ENCODE results near the gene PPP1R1C. TPM values are rescaled to one million over a fixed set of nuclear protein-coding genes. Genes with fewer than 3 reads are reported as not detected.

The PPP1R1C gene
- polyA plus RNA-seq, 1 donor from 2014 or later = not detected

GRCh38 chr2:182073613-182074012, 88.0 kb downstream of the PPP1R1C start:
- no peak overlapping the region for H3K4me2 ChIP-seq (ENCODE audit: low read length)
- no peaks in the 10 kb centered on the region for H3F3A ChIP-seq (ENCODE audit: insufficient read depth, low read length, poor library complexity, severe bottlenecking)
- no peaks in the 10 kb centered on the region for H4K20me1 ChIP-seq (ENCODE audit: insufficient read depth)
- H2AFZ ChIP-seq (ENCODE audit: low read depth, low read length) = no peak overlapping the region
- TF ChIP-seq EP300 (conservative IDR thresholded peaks at IDR 0.05; ENCODE audit: poor library complexity, severe bottlenecking) = no peak
- no peak for TF ChIP-seq EZH2 (IDR thresholded peaks at IDR 0.05; ENCODE audit: borderline replicate concordance, insufficient read depth, low read length, poor library complexity, severe bottlenecking)
- no peak for TF ChIP-seq TAF1 (IDR thresholded peaks at IDR 0.05; ENCODE audit: low read depth)
- TF ChIP-seq, protein P1, sequence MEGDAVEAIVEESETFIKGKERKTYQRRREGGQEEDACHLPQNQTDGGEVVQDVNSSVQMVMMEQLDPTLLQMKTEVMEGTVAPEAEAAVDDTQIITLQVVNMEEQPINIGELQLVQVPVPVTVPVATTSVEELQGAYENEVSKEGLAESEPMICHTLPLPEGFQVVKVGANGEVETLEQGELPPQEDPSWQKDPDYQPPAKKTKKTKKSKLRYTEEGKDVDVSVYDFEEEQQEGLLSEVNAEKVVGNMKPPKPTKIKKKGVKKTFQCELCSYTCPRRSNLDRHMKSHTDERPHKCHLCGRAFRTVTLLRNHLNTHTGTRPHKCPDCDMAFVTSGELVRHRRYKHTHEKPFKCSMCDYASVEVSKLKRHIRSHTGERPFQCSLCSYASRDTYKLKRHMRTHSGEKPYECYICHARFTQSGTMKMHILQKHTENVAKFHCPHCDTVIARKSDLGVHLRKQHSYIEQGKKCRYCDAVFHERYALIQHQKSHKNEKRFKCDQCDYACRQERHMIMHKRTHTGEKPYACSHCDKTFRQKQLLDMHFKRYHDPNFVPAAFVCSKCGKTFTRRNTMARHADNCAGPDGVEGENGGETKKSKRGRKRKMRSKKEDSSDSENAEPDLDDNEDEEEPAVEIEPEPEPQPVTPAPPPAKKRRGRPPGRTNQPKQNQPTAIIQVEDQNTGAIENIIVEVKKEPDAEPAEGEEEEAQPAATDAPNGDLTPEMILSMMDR (IDR thresholded peaks at IDR 0.05; ENCODE audit: poor library complexity, severe bottlenecking) = no peak
- no peak for TF ChIP-seq POLR2AphosphoS5 (IDR thresholded peaks at IDR 0.05)
- TF ChIP-seq, protein P2, sequence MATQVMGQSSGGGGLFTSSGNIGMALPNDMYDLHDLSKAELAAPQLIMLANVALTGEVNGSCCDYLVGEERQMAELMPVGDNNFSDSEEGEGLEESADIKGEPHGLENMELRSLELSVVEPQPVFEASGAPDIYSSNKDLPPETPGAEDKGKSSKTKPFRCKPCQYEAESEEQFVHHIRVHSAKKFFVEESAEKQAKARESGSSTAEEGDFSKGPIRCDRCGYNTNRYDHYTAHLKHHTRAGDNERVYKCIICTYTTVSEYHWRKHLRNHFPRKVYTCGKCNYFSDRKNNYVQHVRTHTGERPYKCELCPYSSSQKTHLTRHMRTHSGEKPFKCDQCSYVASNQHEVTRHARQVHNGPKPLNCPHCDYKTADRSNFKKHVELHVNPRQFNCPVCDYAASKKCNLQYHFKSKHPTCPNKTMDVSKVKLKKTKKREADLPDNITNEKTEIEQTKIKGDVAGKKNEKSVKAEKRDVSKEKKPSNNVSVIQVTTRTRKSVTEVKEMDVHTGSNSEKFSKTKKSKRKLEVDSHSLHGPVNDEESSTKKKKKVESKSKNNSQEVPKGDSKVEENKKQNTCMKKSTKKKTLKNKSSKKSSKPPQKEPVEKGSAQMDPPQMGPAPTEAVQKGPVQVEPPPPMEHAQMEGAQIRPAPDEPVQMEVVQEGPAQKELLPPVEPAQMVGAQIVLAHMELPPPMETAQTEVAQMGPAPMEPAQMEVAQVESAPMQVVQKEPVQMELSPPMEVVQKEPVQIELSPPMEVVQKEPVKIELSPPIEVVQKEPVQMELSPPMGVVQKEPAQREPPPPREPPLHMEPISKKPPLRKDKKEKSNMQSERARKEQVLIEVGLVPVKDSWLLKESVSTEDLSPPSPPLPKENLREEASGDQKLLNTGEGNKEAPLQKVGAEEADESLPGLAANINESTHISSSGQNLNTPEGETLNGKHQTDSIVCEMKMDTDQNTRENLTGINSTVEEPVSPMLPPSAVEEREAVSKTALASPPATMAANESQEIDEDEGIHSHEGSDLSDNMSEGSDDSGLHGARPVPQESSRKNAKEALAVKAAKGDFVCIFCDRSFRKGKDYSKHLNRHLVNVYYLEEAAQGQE (IDR thresholded peaks at IDR 0.05; ENCODE audit: borderline replicate concordance) = no peak
- TF ChIP-seq SMC3 (conservative IDR thresholded peaks at IDR 0.05; ENCODE audit: poor library complexity) = no peak
- TF ChIP-seq MXI1 (conservative IDR thresholded peaks at IDR 0.05; ENCODE audit: poor library complexity, severe bottlenecking) = no peak
- no peak for TF ChIP-seq RAD21 (conservative IDR thresholded peaks at IDR 0.05)
- no peaks in the 10 kb centered on the region for H3K9me3 ChIP-seq (ENCODE audit: low read length)
- H3K9me2 ChIP-seq (ENCODE audit: insufficient read depth, low read length) = no peaks in the 10 kb centered on the region
- H3K36me3 ChIP-seq (ENCODE audit: insufficient read depth, low read length) = no peaks in the 10 kb centered on the region
- H3K9ac ChIP-seq (ENCODE audit: low read length) = no peak overlapping the region
- no peak overlapping the region for H3K27ac ChIP-seq (ENCODE audit: low read length)
- H3K4me3 ChIP-seq (ENCODE audit: low read length) = no peak overlapping the region
- no peaks in the 10 kb centered on the region for H3K27me3 ChIP-seq (ENCODE audit: insufficient read depth, low read depth, low read length)
- no peaks in the 10 kb centered on the region for H3K79me2 ChIP-seq (replicated peaks; ENCODE audit: insufficient read depth, low read length)

DNA sequence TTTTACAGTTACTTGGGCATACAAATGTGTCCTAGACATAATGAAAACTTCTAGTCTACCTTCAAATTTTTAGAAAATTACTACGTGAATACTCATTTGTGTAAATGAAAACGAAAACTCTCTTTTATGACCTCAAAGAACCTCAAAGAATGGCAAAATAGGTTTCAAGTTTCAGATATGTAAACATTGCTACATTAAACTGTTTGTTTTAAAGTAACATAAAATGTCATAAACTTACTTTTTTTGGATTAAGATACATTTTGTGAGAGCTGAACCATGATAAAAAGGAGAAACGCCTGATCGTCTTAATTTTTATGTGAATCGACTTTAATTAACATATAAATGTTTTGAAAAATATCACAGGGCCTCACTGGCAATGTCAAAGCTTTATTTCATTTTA, 91.4 kb downstream of the PPP1R1C start:
- no peaks in the 10 kb centered on the region for H3K9me3 ChIP-seq (ENCODE audit: low read length)
- H4K20me1 ChIP-seq (ENCODE audit: insufficient read depth) = no peaks in the 10 kb centered on the region
- no peaks in the 10 kb centered on the region for H3K27me3 ChIP-seq (ENCODE audit: insufficient read depth, low read depth, low read length)
- TF ChIP-seq SMC3 (conservative IDR thresholded peaks at IDR 0.05; ENCODE audit: poor library complexity) (no peak), RAD21 (conservative IDR thresholded peaks at IDR 0.05) (no peak)
- H3K27ac ChIP-seq (ENCODE audit: low read length) = no peak overlapping the region
- no peak overlapping the region for H3K4me2 ChIP-seq (ENCODE audit: low read length)
- no peaks in the 10 kb centered on the region for H3F3A ChIP-seq (ENCODE audit: insufficient read depth, low read length, poor library complexity, severe bottlenecking)
- H3K9ac ChIP-seq (ENCODE audit: low read length) = no peak overlapping the region
- H3K79me2 ChIP-seq (replicated peaks; ENCODE audit: insufficient read depth, low read length) = no peaks in the 10 kb centered on the region
- no peak overlapping the region for H2AFZ ChIP-seq (ENCODE audit: low read depth, low read length)
- H3K36me3 ChIP-seq (ENCODE audit: insufficient read depth, low read length) = no peaks in the 10 kb centered on the region
- no peak overlapping the region for H3K4me3 ChIP-seq (ENCODE audit: low read length)
- H3K9me2 ChIP-seq (ENCODE audit: insufficient read depth, low read length) = no peaks in the 10 kb centered on the region

All from neural cell (in vitro differentiated cells).